Right atrium auricular region (tissue), 2 donors: ENCODE data around the gene ELAPOR2. TPM values are rescaled to one million over a fixed set of nuclear protein-coding genes. Genes with fewer than 3 reads are reported as not detected.
"Not testable (repeated sequence)": the region's sequence is repeated elsewhere in the genome, so short reads cannot be mapped to it uniquely, and the experiment has no call there.

Experiments
- DNase-seq: peaks from one replicate; pipeline ENCODE4 v3.0.0-alpha.2; 2019; ENCODE audit warnings: low spot score
- H3K27ac ChIP-seq, 2 donors: fragments of 200-600 bp; sonication (generic); 1 replicate in 1 of 2; 2 replicates in 1 of 2; pipeline ENCODE4 v1.5.1; 2016 to 2019
- H3K27me3 ChIP-seq, 2 donors: fragments of 200-600 bp; sonication (generic); one replicate each; pipeline versions ENCODE4 v1.5.1 to v1.6.0; 2017 to 2019
- H3K36me3 ChIP-seq: fragments of 200-600 bp; sonication (generic); one replicate; pipeline ENCODE4 v1.5.1; 2016
- H3K4me1 ChIP-seq, 2 donors: fragments of 200-600 bp; sonication (generic); one replicate each; pipeline versions ENCODE4 v1.5.1 to v1.6.0; 2017 to 2019
- H3K4me3 ChIP-seq, 2 donors: fragments of 200-600 bp; sonication (generic); 1 replicate in 1 of 2; 2 replicates in 1 of 2; pipeline ENCODE4 v1.5.1; 2017 to 2019; ENCODE audit warnings: mild to moderate bottlenecking in 1 of 2, moderate library complexity in 1 of 2
- H3K9me3 ChIP-seq, 2 donors: fragments of 200-600 bp; sonication (generic); one replicate each; pipeline ENCODE4 v1.5.1; 2019
- total RNA-seq, 2 donors: library from RNA; depleted of rRNA; stranded (reverse); fragments of >200 nt; gene quantifications; one replicate each; pipeline ENCODE4 v1.1.0, GENCODE V29; 2016
- TF ChIP-seq, protein P1 (sequence below), 2 donors: fragments of 200-600 bp; sonication (generic); IDR thresholded peaks; one replicate each; pipeline ENCODE4 v1.5.1; 2019; ENCODE audit warnings: antibody characterized with exemption in 2 of 2

Gene ELAPOR2
- total RNA-seq, result 1 to 10 TPM; 4.0 to 9.1 TPM

GRCh38 chr7:87059525-87060287 is at the start of gene ELAPOR2:
Gene ELAPOR2 (minus strand): TSS chr7:87059654. CDS start chr7:87059513, 141 bp downstream.
- H3K4me1 ChIP-seq, result peaks cover 0 to 19% of the 10 kb centered on the region in 2 donors
- H3K27me3 ChIP-seq, result no peaks in the 10 kb centered on the region
- no peaks in the 10 kb centered on the region for H3K9me3 ChIP-seq
- DNase-seq, result peak; percentile 60
- peak within 1 kb of the TSS; percentile 69 to 71 for H3K27ac ChIP-seq
- TF ChIP-seq, protein P1, sequence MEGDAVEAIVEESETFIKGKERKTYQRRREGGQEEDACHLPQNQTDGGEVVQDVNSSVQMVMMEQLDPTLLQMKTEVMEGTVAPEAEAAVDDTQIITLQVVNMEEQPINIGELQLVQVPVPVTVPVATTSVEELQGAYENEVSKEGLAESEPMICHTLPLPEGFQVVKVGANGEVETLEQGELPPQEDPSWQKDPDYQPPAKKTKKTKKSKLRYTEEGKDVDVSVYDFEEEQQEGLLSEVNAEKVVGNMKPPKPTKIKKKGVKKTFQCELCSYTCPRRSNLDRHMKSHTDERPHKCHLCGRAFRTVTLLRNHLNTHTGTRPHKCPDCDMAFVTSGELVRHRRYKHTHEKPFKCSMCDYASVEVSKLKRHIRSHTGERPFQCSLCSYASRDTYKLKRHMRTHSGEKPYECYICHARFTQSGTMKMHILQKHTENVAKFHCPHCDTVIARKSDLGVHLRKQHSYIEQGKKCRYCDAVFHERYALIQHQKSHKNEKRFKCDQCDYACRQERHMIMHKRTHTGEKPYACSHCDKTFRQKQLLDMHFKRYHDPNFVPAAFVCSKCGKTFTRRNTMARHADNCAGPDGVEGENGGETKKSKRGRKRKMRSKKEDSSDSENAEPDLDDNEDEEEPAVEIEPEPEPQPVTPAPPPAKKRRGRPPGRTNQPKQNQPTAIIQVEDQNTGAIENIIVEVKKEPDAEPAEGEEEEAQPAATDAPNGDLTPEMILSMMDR (IDR thresholded peaks at IDR 0.05), result peak; percentile 35 to 69
- H3K4me3 ChIP-seq, result peak within 1 kb of the TSS; percentile 67 to 73
- no peaks in the 10 kb centered on the region for H3K36me3 ChIP-seq

DNA sequence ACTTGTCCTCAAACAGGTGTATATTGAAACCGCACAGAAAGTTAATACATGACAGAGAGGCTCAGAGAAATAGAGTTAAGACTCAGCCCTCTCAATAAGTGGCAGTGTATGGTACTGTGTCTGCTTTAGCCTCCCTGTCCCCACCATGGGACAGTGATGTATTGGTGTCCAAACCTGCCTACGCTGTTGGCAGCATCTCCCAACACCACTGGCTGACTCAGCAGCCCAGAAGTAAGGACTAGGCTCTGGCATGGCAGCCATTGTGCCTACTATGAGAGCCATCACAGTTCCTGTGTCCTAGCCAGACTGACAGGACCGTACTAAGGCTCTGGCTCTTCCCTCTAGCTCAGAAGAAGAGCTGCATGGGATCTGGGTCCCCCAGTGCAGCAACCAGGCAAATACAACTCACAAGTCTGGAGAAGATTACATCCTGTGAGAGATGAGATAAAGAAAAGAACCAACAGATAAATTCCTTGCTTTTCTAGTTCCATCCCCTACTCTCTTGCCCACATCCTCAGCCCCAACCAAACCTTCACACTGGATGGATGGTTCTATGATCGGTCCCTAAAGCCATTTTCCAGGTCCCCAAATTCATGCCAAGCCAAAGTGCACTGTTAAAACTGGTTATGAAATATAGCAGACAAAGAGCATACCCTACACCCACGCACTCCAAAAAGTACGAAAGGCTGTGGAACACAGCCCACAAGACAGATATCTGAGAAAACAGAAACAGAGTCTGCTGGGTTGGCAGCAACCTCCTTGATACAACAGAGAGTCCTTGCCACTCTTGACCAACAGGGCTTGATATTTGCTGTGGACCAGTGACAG is 48.7 kb upstream of the ELAPOR2 start:
- TF ChIP-seq, protein P1 (IDR thresholded peaks at IDR 0.05), result no peak
- no peak for DNase-seq
- Histone ChIP-seq H3K9me3 (no peaks in the 10 kb centered on the region), H3K27ac (no peak overlapping the region), H3K27me3 (no peaks in the 10 kb centered on the region), H3K4me1 (no peaks in the 10 kb centered on the region), H3K4me3 (no peak overlapping the region), H3K36me3 (no peaks in the 10 kb centered on the region)

- Histone ChIP-seq H3K4me3 (no peak overlapping the region), H3K36me3 (no peaks in the 10 kb centered on the region), H3K27me3 (no peaks in the 10 kb centered on the region), H3K9me3 (no peaks in the 10 kb centered on the region), H3K4me1 (no peaks in the 10 kb centered on the region), H3K27ac (no peak overlapping the region)
- TF ChIP-seq, protein P1 (IDR thresholded peaks at IDR 0.05), result no peak
- DNase-seq, result no peak
These were observed 47.6 kb upstream of the ELAPOR2 start for GRCh38 chr7:87106974-87107612.

GRCh38 chr7:87105401-87105800 is 45.9 kb upstream of the ELAPOR2 start:
- TF ChIP-seq, protein P1 (IDR thresholded peaks at IDR 0.05), result no peak
- DNase-seq, result no peak
- Histone ChIP-seq H3K27me3 (no peaks in the 10 kb centered on the region), H3K4me1 (no peaks in the 10 kb centered on the region), H3K9me3 (no peaks in the 10 kb centered on the region), H3K4me3 (no peak overlapping the region), H3K27ac (no peak overlapping the region), H3K36me3 (no peaks in the 10 kb centered on the region)

DNA sequence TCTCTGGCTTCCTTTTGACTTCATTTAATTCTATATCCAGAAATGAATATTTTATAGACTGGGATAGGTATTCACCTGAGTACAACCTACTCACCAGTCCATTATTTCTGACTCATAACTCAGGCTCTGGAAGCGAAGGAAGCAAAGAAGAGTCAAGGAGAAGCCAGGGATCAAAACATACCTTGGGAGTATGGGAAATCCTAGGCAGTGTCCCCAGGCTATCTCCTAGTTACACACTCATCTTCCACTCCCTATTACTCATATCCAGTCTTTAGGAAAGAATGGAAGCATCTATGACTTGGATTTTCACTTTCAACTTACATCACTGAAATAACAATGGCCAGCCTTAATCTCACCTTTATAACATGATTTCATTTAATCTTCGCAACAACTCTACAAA is 40.9 kb upstream of the ELAPOR2 start:
- no peaks in the 10 kb centered on the region for H3K9me3 ChIP-seq
- no peak for DNase-seq
- no peak overlapping the region for H3K27ac ChIP-seq
- H3K4me1 ChIP-seq, result no peaks in the 10 kb centered on the region
- TF ChIP-seq, protein P1 (IDR thresholded peaks at IDR 0.05), result no peak
- H3K4me3 ChIP-seq, result no peak overlapping the region
- no peaks in the 10 kb centered on the region for H3K36me3 ChIP-seq
- H3K27me3 ChIP-seq, result no peaks in the 10 kb centered on the region

DNA sequence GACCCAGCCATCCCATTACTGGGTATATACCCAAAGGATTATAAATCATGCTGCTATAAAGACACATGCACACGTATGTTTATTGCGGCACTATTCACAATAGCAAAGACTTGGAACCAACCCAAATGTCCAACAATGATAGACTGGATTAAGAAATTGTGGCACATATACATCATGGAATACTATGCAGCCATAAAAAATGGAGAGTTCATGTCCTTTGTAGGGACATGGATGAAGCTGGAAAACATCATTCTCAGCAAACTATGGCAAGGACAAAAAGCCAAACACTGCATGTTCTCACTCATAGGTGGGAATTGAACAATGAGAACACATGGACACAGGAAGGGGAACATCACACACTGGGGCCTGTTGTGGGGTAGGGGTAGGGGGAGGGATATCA is 37.9 kb upstream of the ELAPOR2 start:
- not testable (repeated sequence) for H3K4me1 ChIP-seq, H3K27me3 ChIP-seq, H3K9me3 ChIP-seq, DNase-seq, H3K27ac ChIP-seq, H3K36me3 ChIP-seq, H3K4me3 ChIP-seq
